H1 (cell line): ENCODE measurements around the gene TNP1. TPM values are rescaled to one million over a fixed set of nuclear protein-coding genes. Genes with fewer than 3 reads are reported as not detected.

Experiments
- CTCF ChIA-PET: fragments of 300-600 bp; sonication (Branson Sonifier 250); formaldehyde crosslinking; loops from one replicate; lab custom pipeline; 2021; ENCODE audit not compliant: partially characterized antibody; lab: Charles Lee
- POLR2A ChIA-PET: fragments of 300-600 bp; sonication (Branson Sonifier 250); formaldehyde crosslinking; loops from one replicate; lab custom pipeline; 2021; ENCODE audit warnings: inconsistent platforms; ENCODE audit not compliant: partially characterized antibody; lab: Charles Lee
- DNase-seq, 2 experiments: peaks; one replicate each; pipeline versions ENCODE4 v3.0.0 to v3.0.0-alpha.2; 2010 to 2022; ENCODE audit warnings: low spot score in 2 of 2, low read depth in 1 of 2, mixed read lengths in 1 of 2
- FAIRE-seq: peaks from 2 replicates; lab custom pipeline; 2011; peaks lifted over from hg19 to GRCh38; lab: Jason Lieb, UNC
- H2AFZ ChIP-seq: 2 replicates; pipeline ENCODE4 v1.8.1; 2012; ENCODE audit warnings: low read length, inconsistent platforms
- H2AK5ac ChIP-seq: 2 replicates; pipeline ENCODE4 v1.6.1; 2013; ENCODE audit warnings: low read depth, low read length
- H2BK120ac ChIP-seq: replicated peaks from 2 replicates; pipeline ENCODE3; 2013; ENCODE audit warnings: low read depth, low read length, inconsistent platforms
- H2BK12ac ChIP-seq: 2 replicates; pipeline ENCODE4 v1.6.1; 2013; ENCODE audit warnings: low read depth, low read length
- H2BK15ac ChIP-seq: 2 replicates; pipeline ENCODE4 v1.6.1; 2013; ENCODE audit warnings: low read length
- H2BK20ac ChIP-seq: 2 replicates; pipeline ENCODE4 v1.6.1; 2013; ENCODE audit warnings: low read length
- H2BK5ac ChIP-seq: 2 replicates; pipeline ENCODE4 v1.6.1; 2013; ENCODE audit warnings: low read depth, low read length
- H3K14ac ChIP-seq: 2 replicates; pipeline ENCODE4 v1.6.1; 2013; ENCODE audit warnings: inconsistent platforms; ENCODE audit not compliant: insufficient read length
- H3K18ac ChIP-seq: 2 replicates; pipeline ENCODE4 v1.6.1; 2013; ENCODE audit warnings: low read length; ENCODE audit errors: extremely low read depth
- H3K23ac ChIP-seq: 2 replicates; pipeline ENCODE4 v1.6.1; 2013; ENCODE audit warnings: inconsistent platforms; ENCODE audit not compliant: insufficient read length
- H3K23me2 ChIP-seq: 2 replicates; pipeline ENCODE4 v1.6.1; 2013; ENCODE audit warnings: low read depth, low read length
- H3K27ac ChIP-seq: 2 replicates; pipeline ENCODE4 v1.6.1; 2011; ENCODE audit warnings: low read depth, low read length, inconsistent platforms
- H3K27me3 ChIP-seq, 4 experiments: replicated peaks in 1 of 4; 1 replicate in 1 of 4; 2 replicates in 3 of 4; pipeline versions ENCODE4 v1.6.1 to v1.8.1; 2011 to 2013; ENCODE audit warnings: low read length in 3 of 4, mild to moderate bottlenecking in 3 of 4, inconsistent platforms in 2 of 4, mixed read lengths in 2 of 4, moderate library complexity in 1 of 4; ENCODE audit not compliant: control insufficient read depth in 3 of 4, insufficient read depth in 3 of 4; ENCODE audit errors: extremely low read depth in 1 of 4
- H3K36me3 ChIP-seq, 4 experiments: 2 replicates each; pipeline versions ENCODE4 v1.6.1 to v1.8.1; 2011 to 2013; ENCODE audit warnings: mild to moderate bottlenecking in 4 of 4, low read length in 3 of 4, moderate library complexity in 2 of 4, control low read depth in 1 of 4, inconsistent platforms in 1 of 4; ENCODE audit not compliant: insufficient read depth in 4 of 4, control insufficient read depth in 2 of 4
- H3K4ac ChIP-seq: replicated peaks from 2 replicates; pipeline ENCODE3; 2013; ENCODE audit warnings: low read length, low read depth, mixed read lengths, inconsistent platforms; ENCODE audit not compliant: insufficient read length
- H3K4me1 ChIP-seq, 4 experiments: replicated peaks in 1 of 4; 1 replicate in 1 of 4; 2 replicates in 3 of 4; pipeline versions ENCODE4 v1.6.1 to v1.8.1; 2011 to 2013; ENCODE audit warnings: low read length in 3 of 4, inconsistent platforms in 2 of 4, mixed read lengths in 1 of 4; ENCODE audit not compliant: insufficient read depth in 4 of 4, control insufficient read depth in 3 of 4
- H3K4me2 ChIP-seq, 2 experiments: 2 replicates each; pipeline versions ENCODE4 v1.6.1 to v1.8.1; 2011 to 2013; ENCODE audit warnings: low read depth in 2 of 2, low read length in 2 of 2, control low read depth in 1 of 2, inconsistent platforms in 1 of 2, mild to moderate bottlenecking in 1 of 2; ENCODE audit not compliant: insufficient read depth in 1 of 2
- H3K4me3 ChIP-seq, 4 experiments: fragments of 200-600, 300-600 bp in 1 of 4; sonication (generic), shearing (Covaris generic), sonication (Bioruptor Twin) in 1 of 4; 2 replicates each; pipeline versions ENCODE4 v1.5.1 to v1.8.1; 2011 to 2016; ENCODE audit warnings: low read length in 4 of 4, low read depth in 3 of 4, control low read depth in 2 of 4, inconsistent platforms in 2 of 4, mild to moderate bottlenecking in 2 of 4, mixed read lengths in 1 of 4, moderate library complexity in 1 of 4; ENCODE audit not compliant: insufficient read depth in 2 of 4; ENCODE audit errors: extremely low read depth in 1 of 4
- H3K56ac ChIP-seq: replicated peaks from 2 replicates; pipeline ENCODE3; 2013; ENCODE audit warnings: low read depth, mild to moderate bottlenecking, mixed read lengths, low read length, inconsistent platforms; ENCODE audit not compliant: insufficient read length
- H3K79me1 ChIP-seq: 2 replicates; pipeline ENCODE4 v1.6.1; 2013; ENCODE audit warnings: low read depth, low read length, control low read depth
- H3K79me2 ChIP-seq, 2 experiments: 2 replicates each; pipeline versions ENCODE4 v1.6.1 to v1.8.1; 2012 to 2013; ENCODE audit warnings: low read length in 2 of 2, mild to moderate bottlenecking in 2 of 2, inconsistent platforms in 1 of 2; ENCODE audit not compliant: insufficient read depth in 2 of 2, control insufficient read depth in 1 of 2
- H3K9ac ChIP-seq, 4 experiments: replicated peaks in 1 of 4; 1 replicate in 1 of 4; 2 replicates in 3 of 4; pipeline versions ENCODE4 v1.6.1 to v1.8.1; 2011 to 2013; ENCODE audit warnings: low read depth in 3 of 4, low read length in 3 of 4, control low read depth in 2 of 4, mild to moderate bottlenecking in 2 of 4, moderate library complexity in 2 of 4, inconsistent platforms in 1 of 4; ENCODE audit errors: extremely low read depth in 1 of 4
- H3K9me3 ChIP-seq, 2 experiments: 2 replicates each; pipeline versions ENCODE4 v1.6.1 to v1.8.1; 2012 to 2013; ENCODE audit warnings: mild to moderate bottlenecking in 2 of 2, moderate library complexity in 2 of 2, control low read depth in 1 of 2, inconsistent platforms in 1 of 2, low read depth in 1 of 2, low read length in 1 of 2, mixed read lengths in 1 of 2; ENCODE audit not compliant: insufficient read depth in 2 of 2
- H4K20me1 ChIP-seq, 2 experiments: replicated peaks in 1 of 2; 2 replicates each; pipeline versions ENCODE3 to v1.8.1; 2011 to 2013; ENCODE audit warnings: inconsistent platforms in 2 of 2, low read length in 2 of 2, mild to moderate bottlenecking in 1 of 2; ENCODE audit not compliant: insufficient read depth in 2 of 2, control insufficient read depth in 1 of 2
- H4K5ac ChIP-seq: 2 replicates; pipeline ENCODE4 v1.6.1; 2013; ENCODE audit warnings: low read length, low read depth, mixed read lengths, inconsistent platforms; ENCODE audit not compliant: insufficient read length
- H4K8ac ChIP-seq: 2 replicates; pipeline ENCODE4 v1.8.0; 2013; ENCODE audit warnings: mild to moderate bottlenecking, moderate library complexity, low read length, inconsistent platforms; ENCODE audit not compliant: insufficient read depth; ENCODE audit errors: extremely low read depth
- H4K91ac ChIP-seq: replicated peaks from 2 replicates; pipeline ENCODE3; 2013; ENCODE audit warnings: low read length, mixed read lengths, inconsistent platforms; ENCODE audit not compliant: insufficient read length
- EP300 ChIP-seq, 2 experiments: IDR thresholded peaks; 1 replicate in 1 of 2; 2 replicates in 1 of 2; pipeline ENCODE4 v1.6.1; 2011 to 2012; ENCODE audit warnings: low read depth in 2 of 2, low read length in 2 of 2, mild to moderate bottlenecking in 2 of 2, borderline replicate concordance in 1 of 2, inconsistent platforms in 1 of 2, moderate library complexity in 1 of 2
- RXRA ChIP-seq: IDR thresholded peaks from 2 replicates; pipeline ENCODE4 v1.6.1; 2011; ENCODE audit warnings: low read depth, mild to moderate bottlenecking, low read length, moderate library complexity; ENCODE audit not compliant: insufficient read depth
- SP2 ChIP-seq: IDR thresholded peaks from 2 replicates; pipeline ENCODE4 v1.6.1; 2012; ENCODE audit warnings: mild to moderate bottlenecking, low read length, inconsistent platforms
- WGBS, 2 experiments: shearing (Covaris generic) in 1 of 2; methylation state at CpG; one replicate each; pipeline versions ENCODE4 v1.1.6 to v1.1.7; 2013 to 2015; ENCODE audit warnings: low lambda C conversion rate in 2 of 2, mixed read lengths in 2 of 2, inconsistent platforms in 1 of 2, low coverage in 1 of 2, missing lambda C conversion rate in 1 of 2; ENCODE audit not compliant: insufficient replicate concordance in 2 of 2, insufficient coverage in 1 of 2, insufficient read length in 1 of 2; ENCODE audit errors: extremely low coverage in 1 of 2, missing lambda C conversion rate in 1 of 2; 5-methylcytosine and 5-hydroxymethylcytosine counted together
- polyA plus RNA-seq, 7 experiments: library from polyadenylated mRNA; depleted of rRNA in 3 of 7; stranded (reverse) in 5 of 7; unstranded in 2 of 7; fragments of >200 nt in 5 of 7; fragments of 200-250 nt in 2 of 7; gene quantifications; 1 replicate in 5 of 7; 2 replicates in 1 of 7; 4 replicates in 1 of 7; pipeline versions ENCODE4 v1.2.1 to v1.2.3, GENCODE V29; 2011 to 2013; ENCODE audit warnings: missing spikeins in 2 of 7, mixed read lengths in 2 of 7
- total RNA-seq: library from RNA; stranded (reverse); fragmentation: NEBNext Ultra II Directional; extraction: Animal tissue kit (Norgen Biotek cat#: 25700); gene quantifications from 2 replicates; pipeline ENCODE4 v1.2.1, GENCODE V29; 2021

TNP1 gene
- total and polyA plus RNA-seq, 2 of the 8 experiments (the other 6 are each of a cell fraction or from before 2014, with no cell fraction given) = not detected

GRCh38 chr2:216855079-216855478 is 4.8 kb downstream of the TNP1 start:
- Histone ChIP-seq H3K4me1 (peaks cover 0 to 2% (median 0%) of the 10 kb centered on the region in 4 experiments; a peak in 1 of 7 replicates), H2BK12ac (no peak overlapping the region), H2BK20ac (no peak overlapping the region), H3K4me2 (no peak overlapping the region), H4K91ac (no peak overlapping the region), H3K23me2 (no peaks in the 10 kb centered on the region), H2BK5ac (no peak overlapping the region), H3K23ac (no peak overlapping the region), H3K18ac (no peak overlapping the region), H2BK15ac (no peak overlapping the region), H4K8ac (no peak overlapping the region), H3K14ac (no peak overlapping the region), H3K27ac (no peak overlapping the region), H4K20me1 (no peaks in the 10 kb centered on the region), H2AFZ (no peak overlapping the region), H2BK120ac (no peak overlapping the region), H3K79me1 (no peaks in the 10 kb centered on the region), H3K79me2 (no peaks in the 10 kb centered on the region), H3K4ac (no peak overlapping the region), H3K9ac (no peak overlapping the region), H3K27me3 (no peaks in the 10 kb centered on the region), H3K4me3 (no peak overlapping the region), H2AK5ac (no peak overlapping the region), H3K56ac (no peak overlapping the region), H3K36me3 (no peaks in the 10 kb centered on the region), H3K9me3 (no peaks in the 10 kb centered on the region), H4K5ac (no peak overlapping the region)
- 90% methylated on average over 4 of the region's 4 CpGs; no CpG with 5 or more reads in 1 of the 2 experiments for WGBS, 2 experiments
- no peak for FAIRE-seq
- CTCF ChIA-PET = interaction anchor here (0.6 kb wide), 2 partner anchors 92 to 659 kb away, joined by 4 to 5 read pairs; no protein-coding TSS in a partner anchor
- TF ChIP-seq RXRA = no peak
- TF ChIP-seq EP300 (IDR thresholded peaks at IDR 0.05; ENCODE audit: borderline replicate concordance in 1 of 2, low read depth in 2 of 2, low read length in 2 of 2) = no peak
- no peak for TF ChIP-seq SP2
- POLR2A ChIA-PET = no interaction called here
- no peak for DNase-seq
